DND-41 (cell line): Measurements from ENCODE around the gene ZNF451.

ENCODE experiments used
- ATAC-seq: fragments of 200-7000 bp; cut with Tn5 transposase; 3 replicates; pipeline ENCODE4 v1.9.1; 2021; ENCODE audit warnings: low read depth; ENCODE audit not compliant: insufficient read depth
- DNase-seq: peaks from one replicate; pipeline ENCODE4 v3.0.0-alpha.2; 2020
- H2AFZ ChIP-seq: 2 replicates; pipeline ENCODE4 v1.6.0; 2012; ENCODE audit warnings: low read depth, low read length
- H3K27ac ChIP-seq: 2 replicates; pipeline ENCODE4 v1.5.1; 2012; ENCODE audit warnings: low read length, inconsistent platforms
- H3K27me3 ChIP-seq: fragments of 200-600 bp; sonication (generic); 2 replicates; pipeline ENCODE4 v1.6.0; 2012; ENCODE audit warnings: low read length, mild to moderate bottlenecking, inconsistent platforms; ENCODE audit not compliant: insufficient read depth, poor library complexity
- H3K36me3 ChIP-seq: 2 replicates; pipeline ENCODE4 v1.5.1; 2012; ENCODE audit warnings: low read length, inconsistent platforms; ENCODE audit not compliant: insufficient read depth
- H3K4me1 ChIP-seq: 2 replicates; pipeline ENCODE4 v1.5.1; 2012; ENCODE audit warnings: mild to moderate bottlenecking, low read length; ENCODE audit not compliant: insufficient read depth
- H3K4me2 ChIP-seq: 2 replicates; pipeline ENCODE4 v1.6.0; 2012; ENCODE audit warnings: mild to moderate bottlenecking, moderate library complexity, low read length, inconsistent platforms; ENCODE audit not compliant: insufficient read depth
- H3K4me3 ChIP-seq, 2 experiments: fragments of 200-600 bp in 1 of 2; shearing (Covaris generic) in 1 of 2; 2 replicates each; pipeline ENCODE4 v1.5.1; 2012 to 2016; ENCODE audit warnings: inconsistent platforms in 2 of 2, low read length in 2 of 2, mild to moderate bottlenecking in 2 of 2, low read depth in 1 of 2, moderate library complexity in 1 of 2
- H3K79me2 ChIP-seq: 2 replicates; pipeline ENCODE4 v1.6.0; 2012; ENCODE audit warnings: low read length, inconsistent platforms; ENCODE audit not compliant: insufficient read depth
- H3K9ac ChIP-seq: 2 replicates; pipeline ENCODE4 v1.6.0; 2012; ENCODE audit warnings: low read depth, mild to moderate bottlenecking, inconsistent platforms, low read length, moderate library complexity
- H3K9me3 ChIP-seq: 2 replicates; pipeline ENCODE4 v1.5.1; 2012; ENCODE audit warnings: low read length, moderate library complexity, mild to moderate bottlenecking, inconsistent platforms; ENCODE audit not compliant: insufficient read depth, severe bottlenecking
- H4K20me1 ChIP-seq: 2 replicates; pipeline ENCODE4 v1.6.0; 2012; ENCODE audit warnings: low read length; ENCODE audit not compliant: insufficient read depth
- EZH2 ChIP-seq: IDR thresholded peaks from 3 replicates; pipeline ENCODE4 v1.6.1; 2012; ENCODE audit warnings: borderline replicate concordance, low read depth, mild to moderate bottlenecking, moderate library complexity, low read length, inconsistent platforms; ENCODE audit not compliant: severe bottlenecking
- TF ChIP-seq, protein P1 (sequence below): IDR thresholded peaks from 2 replicates; pipeline ENCODE4 v1.5.1; 2012; ENCODE audit warnings: borderline replicate concordance, low read length, moderate library complexity, mild to moderate bottlenecking; ENCODE audit not compliant: poor library complexity, severe bottlenecking; ENCODE audit errors: extremely low read depth

The ZNF451 gene

DNA sequence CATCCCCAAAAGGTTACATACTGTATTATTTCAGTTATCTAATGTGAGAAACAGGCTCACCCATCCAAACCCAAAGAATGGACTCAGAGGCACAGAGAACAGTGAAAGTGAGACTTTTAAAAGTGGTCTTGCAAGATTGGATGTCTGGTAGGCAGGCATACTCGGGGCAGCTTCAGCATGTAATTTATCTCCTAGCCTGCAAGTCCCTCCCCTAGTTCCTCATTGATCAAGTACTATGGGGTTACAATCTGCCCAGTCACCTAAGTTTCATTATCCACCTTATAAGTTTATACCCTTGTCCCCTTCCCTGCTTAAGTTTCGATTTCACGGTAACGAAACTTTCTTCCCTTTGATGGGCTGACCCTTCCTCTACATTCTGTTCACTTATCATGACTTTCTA is 20.8 kb upstream of the ZNF451 start:
- H3K27ac ChIP-seq = no peak overlapping the region
- no peak overlapping the region for H3K4me3 ChIP-seq
- DNase-seq = no peak
- peaks cover 13% of the 10 kb centered on the region; the same call in 1 of the 2 replicates for H3K36me3 ChIP-seq
- no peak overlapping the region for H2AFZ ChIP-seq
- no peak overlapping the region for H3K4me2 ChIP-seq
- no peaks in the 10 kb centered on the region for H3K27me3 ChIP-seq
- H3K4me1 ChIP-seq = no peaks in the 10 kb centered on the region
- no peaks in the 10 kb centered on the region for H4K20me1 ChIP-seq
- no peak overlapping the region for H3K9ac ChIP-seq
- no peaks in the 10 kb centered on the region for H3K9me3 ChIP-seq
- TF ChIP-seq EZH2 = no peak
- TF ChIP-seq, protein P1, sequence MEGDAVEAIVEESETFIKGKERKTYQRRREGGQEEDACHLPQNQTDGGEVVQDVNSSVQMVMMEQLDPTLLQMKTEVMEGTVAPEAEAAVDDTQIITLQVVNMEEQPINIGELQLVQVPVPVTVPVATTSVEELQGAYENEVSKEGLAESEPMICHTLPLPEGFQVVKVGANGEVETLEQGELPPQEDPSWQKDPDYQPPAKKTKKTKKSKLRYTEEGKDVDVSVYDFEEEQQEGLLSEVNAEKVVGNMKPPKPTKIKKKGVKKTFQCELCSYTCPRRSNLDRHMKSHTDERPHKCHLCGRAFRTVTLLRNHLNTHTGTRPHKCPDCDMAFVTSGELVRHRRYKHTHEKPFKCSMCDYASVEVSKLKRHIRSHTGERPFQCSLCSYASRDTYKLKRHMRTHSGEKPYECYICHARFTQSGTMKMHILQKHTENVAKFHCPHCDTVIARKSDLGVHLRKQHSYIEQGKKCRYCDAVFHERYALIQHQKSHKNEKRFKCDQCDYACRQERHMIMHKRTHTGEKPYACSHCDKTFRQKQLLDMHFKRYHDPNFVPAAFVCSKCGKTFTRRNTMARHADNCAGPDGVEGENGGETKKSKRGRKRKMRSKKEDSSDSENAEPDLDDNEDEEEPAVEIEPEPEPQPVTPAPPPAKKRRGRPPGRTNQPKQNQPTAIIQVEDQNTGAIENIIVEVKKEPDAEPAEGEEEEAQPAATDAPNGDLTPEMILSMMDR = no peak
- ATAC-seq = no peak
- H3K79me2 ChIP-seq = no peaks in the 10 kb centered on the region

DNA sequence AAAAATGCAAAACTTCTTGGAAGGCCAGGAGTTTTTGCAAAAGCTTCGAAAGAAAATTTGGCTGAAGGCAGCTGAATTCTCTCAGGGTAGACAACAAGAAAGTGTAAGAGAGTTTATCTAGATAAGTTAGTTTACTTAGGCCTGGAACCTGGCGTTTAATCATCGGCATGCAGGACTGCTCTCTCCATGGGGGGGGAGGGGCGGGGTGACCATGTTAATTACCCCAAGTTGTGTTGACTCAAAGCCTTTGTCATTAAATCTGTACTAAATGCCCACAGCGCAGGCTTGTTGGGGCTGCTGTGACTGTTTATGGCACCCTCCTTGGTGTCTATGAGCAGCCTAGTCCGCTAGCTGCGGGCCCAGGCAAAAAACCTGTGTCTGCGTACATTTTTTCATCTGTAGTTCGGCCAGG is 20.1 kb upstream of the ZNF451 start:
- peaks cover 10% of the 10 kb centered on the region; the same call in 1 of the 2 replicates for H3K36me3 ChIP-seq
- H3K27ac ChIP-seq = no peak overlapping the region
- no peak for TF ChIP-seq EZH2
- TF ChIP-seq, protein P1 = no peak
- H4K20me1 ChIP-seq = no peaks in the 10 kb centered on the region
- H3K79me2 ChIP-seq = no peaks in the 10 kb centered on the region
- H2AFZ ChIP-seq = no peak overlapping the region
- H3K4me1 ChIP-seq = no peaks in the 10 kb centered on the region
- H3K9me3 ChIP-seq = no peaks in the 10 kb centered on the region
- no peaks in the 10 kb centered on the region for H3K27me3 ChIP-seq
- H3K4me2 ChIP-seq = no peak overlapping the region
- ATAC-seq = no peak
- H3K4me3 ChIP-seq = no peak overlapping the region
- no peak overlapping the region for H3K9ac ChIP-seq
- no peak for DNase-seq

DNA sequence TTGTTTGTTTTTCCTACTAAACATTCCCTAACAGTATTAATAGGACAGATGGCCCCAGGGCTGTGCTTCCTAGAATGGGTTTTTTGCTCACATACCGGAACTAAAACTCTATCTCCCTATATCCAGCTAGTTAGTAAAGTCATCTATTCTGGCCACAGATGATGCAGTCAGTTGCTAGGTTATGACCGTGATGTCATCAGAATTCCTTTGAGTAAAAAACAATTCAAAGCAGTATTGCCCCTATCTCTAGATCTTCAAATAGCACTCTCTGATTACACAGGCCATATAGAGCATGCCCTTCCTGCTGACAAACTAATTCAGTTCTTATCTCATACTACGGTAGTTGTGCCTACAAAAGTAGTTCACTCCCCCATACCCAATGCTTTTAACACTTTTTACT is 17.9 kb upstream of the ZNF451 start:
- ATAC-seq (no peak), DNase-seq (no peak)
- Histone ChIP-seq H3K9me3 (no peaks in the 10 kb centered on the region), H3K79me2 (no peaks in the 10 kb centered on the region), H3K4me3 (no peak overlapping the region), H3K4me1 (no peaks in the 10 kb centered on the region), H3K27ac (no peak overlapping the region), H3K27me3 (no peaks in the 10 kb centered on the region), H3K4me2 (no peak overlapping the region), H2AFZ (no peak overlapping the region), H4K20me1 (no peaks in the 10 kb centered on the region), H3K36me3 (peaks cover 3% of the 10 kb centered on the region; the same call in 1 of the 2 replicates), H3K9ac (no peak overlapping the region)
- TF ChIP-seq, protein P1 = no peak
- no peak for TF ChIP-seq EZH2

DNA sequence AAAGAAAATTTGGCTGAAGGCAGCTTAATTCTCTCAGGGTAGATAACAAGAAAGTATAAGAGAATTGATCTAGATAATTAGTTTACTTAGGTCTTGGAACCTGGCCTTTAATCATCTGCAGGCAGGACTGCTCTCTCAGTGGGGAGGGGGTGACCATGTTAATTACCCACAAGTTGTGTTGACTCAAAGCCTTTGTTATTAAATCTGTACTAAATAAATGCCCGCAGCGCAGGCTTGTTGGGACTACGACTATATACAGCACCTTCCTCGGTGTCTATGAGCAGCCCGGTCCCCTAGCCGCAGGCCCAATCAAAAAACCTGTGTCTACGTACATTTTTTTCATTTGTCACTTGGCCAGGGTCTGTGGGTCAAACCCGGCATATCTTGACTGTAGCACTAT is 15.6 kb upstream of the ZNF451 start:
- no peak for ATAC-seq

More for the DNA sequence above, 15.6 kb upstream of the ZNF451 start:
- TF ChIP-seq EZH2 = no peak
- TF ChIP-seq, protein P1 = no peak
- DNase-seq = no peak
- no peaks in the 10 kb centered on the region for H3K9me3 ChIP-seq
- no peak overlapping the region for H3K4me2 ChIP-seq
- H3K9ac ChIP-seq = no peak overlapping the region
- peaks cover 3% of the 10 kb centered on the region; the same call in 1 of the 2 replicates for H3K36me3 ChIP-seq
- H3K79me2 ChIP-seq = no peaks in the 10 kb centered on the region
- no peaks in the 10 kb centered on the region for H3K27me3 ChIP-seq
- no peak overlapping the region for H3K4me3 ChIP-seq
- H4K20me1 ChIP-seq = no peaks in the 10 kb centered on the region
- no peaks in the 10 kb centered on the region for H3K4me1 ChIP-seq
- no peak overlapping the region for H2AFZ ChIP-seq
- H3K27ac ChIP-seq = no peak overlapping the region
